ENCODE results near the gene SNRK.

Gene SNRK

DNA sequence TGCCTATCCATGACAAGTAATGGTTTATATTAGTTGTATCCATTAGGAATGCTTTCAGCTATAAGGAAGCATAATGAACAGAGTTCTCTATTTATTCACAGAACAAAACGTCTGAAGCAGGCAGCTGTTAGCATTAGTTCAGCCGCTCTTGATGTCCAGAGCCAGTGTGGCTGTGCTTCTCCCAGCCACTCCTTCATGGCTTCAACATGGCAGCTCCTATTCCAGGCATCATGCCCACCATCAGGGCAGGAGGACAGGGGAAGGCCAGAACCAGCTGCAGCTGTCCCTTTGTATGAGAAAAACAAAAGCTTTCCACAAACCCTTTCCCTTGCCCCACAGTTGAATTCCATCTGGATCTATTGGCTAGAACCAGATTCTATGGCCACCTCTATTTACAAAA lies 12.9 kb upstream of the SNRK start:
- no peak for DNase-seq (ENCODE audit: low read depth)

DNA sequence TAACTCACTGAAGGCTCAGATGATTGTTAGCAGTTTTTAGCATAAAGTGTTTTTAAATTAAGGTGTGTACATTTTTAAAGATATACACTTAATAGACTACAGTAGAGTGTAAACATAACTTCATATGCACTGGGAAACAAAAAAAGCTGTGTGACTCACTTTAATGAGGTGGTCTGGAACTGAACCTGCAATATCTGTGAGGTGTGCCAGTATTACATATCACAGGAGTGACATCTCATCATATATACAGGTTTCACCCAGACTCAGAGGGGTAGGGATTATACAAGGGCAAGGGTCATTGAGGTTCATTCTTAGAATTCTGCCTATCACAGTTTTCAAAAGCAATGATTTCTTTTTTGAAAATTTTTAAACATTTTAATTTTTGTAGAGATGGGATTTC lies 7.3 kb upstream of the SNRK start:
- DNase-seq (ENCODE audit: low read depth), result no peak

DNA sequence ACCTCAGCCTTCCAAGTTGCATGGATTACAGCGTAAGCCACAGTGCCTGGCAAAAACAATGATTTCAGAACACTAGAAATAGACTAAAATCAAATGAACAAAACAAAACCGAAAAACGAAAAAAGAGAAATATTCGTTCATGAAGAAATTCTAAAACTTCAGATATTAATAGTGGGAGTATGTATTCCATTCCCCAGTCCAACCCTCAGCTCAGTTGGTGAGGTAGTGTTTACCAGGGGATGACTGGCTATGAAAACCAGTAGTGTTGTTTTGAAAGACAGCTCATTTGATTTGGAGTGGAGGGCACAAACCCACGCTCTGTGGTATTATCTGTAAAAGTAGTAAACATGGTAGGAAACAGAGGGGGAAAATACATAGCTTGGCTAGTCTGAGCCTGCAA lies 6.8 kb upstream of the SNRK start:
- no peak for DNase-seq (ENCODE audit: low read depth)

DNA sequence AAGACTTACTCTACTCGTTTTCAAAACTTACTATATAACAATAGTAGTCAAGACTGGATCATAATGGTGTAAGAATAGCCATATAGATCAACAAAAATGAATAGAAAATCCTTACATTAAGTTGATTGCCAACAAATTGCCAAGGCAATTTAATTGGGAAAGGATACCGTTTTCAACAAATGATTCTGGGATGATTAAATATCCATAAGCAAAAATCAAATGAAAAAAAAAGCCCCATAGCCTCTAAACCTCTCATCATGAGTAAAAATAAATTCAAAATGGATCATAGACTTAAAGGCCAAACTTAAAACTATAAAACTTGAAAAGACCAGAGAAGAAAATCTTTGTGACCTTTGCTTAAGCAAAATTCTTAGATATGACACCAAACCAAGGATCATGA lies 5.3 kb upstream of the SNRK start:
- no peak for DNase-seq (ENCODE audit: low read depth)

DNA sequence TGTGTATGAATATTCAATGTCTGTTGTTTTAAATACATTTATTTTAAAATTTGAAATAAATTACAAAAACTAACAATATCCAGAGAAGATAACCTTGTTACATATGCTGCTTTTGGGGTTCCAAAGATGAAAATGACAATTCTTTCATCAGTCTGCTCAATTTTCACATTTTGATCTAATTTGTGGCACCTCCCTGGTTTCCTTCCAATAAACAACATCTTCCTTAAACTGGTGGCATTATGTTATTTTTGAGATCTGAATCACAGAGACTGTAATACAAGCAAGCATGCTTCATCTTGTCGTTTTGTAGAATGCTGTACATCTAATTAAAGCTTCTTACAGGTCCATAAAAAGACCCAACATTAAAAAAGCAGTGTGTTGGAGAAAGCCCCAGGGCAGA lies 2.2 kb upstream of the SNRK start:
- DNase-seq (ENCODE audit: low read depth), result no peak

DNA sequence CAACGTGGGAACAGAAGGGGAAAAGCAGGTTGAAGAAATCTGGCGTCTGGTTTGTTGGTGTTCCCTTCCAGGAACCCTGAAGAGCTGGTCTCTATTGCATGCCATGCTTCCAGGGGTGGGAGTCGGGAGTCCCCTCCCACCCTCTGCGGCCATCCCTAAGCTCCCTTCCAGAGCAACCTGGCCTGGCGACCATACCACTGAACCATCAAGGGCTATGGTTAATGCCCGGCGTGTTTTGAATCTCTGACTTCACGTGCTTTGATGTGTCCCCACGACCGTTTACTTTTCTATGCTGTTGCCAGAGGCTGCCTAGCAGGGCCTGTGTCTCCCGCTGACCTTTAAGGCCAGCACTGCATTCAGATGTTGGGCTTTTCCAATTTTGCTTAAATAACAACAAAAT lies 696 bp upstream of the SNRK start:
- no peak for DNase-seq (ENCODE audit: low read depth)

DNA sequence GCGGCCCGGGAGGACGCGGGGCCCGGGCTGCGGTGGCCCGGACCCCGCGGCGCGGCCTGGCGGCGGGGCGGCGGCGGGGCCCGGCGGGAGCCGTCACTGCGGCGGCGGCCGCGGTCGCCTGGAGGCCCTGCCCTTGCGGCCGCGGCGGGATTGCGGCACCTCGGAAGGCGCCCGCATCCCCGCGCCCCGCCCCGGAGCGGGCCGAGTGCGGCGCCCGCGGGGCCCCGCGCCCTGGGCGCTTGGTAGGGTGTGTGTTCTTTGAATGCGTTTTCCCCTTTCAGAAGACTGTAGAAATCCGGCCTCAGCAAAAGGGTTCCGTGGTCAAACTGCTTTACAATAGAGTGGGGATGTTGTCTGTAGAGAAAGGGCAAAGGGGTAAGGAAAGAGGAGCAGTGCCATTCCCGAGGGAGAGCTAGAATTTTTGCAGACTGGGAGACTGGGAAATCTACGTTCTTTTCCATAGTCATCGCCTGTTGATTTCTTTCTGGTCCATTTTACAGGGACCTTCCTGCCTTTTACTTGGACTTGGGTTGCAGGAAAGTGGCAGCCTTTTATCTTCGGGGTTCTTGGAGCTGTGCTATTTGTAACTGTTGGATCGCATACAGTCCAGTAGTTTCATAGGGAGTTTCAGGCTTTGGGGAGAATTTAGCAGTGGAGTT lies 630 bp downstream of the SNRK start:
- no peak for DNase-seq (ENCODE audit: low read depth)

DNA sequence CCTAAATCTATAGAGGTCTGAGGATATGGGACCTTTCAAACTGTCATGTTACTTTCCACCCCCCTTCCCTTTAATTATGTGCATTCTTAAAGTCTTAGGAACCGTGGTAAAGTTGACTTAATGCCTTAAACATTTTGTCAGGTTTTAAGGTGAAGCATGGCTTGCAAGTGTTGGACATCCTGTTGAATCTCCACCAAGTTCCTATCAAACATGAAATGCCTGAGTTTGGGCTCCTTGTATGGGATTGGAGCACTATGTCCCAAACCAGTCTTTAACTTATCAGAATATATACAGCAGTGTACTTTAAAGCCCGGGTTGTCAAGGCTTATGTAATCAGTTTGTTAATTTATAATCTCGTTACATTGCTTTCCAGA lies 1.1 kb downstream of the SNRK start:
- DNase-seq (ENCODE audit: low read depth), result no peak

DNA sequence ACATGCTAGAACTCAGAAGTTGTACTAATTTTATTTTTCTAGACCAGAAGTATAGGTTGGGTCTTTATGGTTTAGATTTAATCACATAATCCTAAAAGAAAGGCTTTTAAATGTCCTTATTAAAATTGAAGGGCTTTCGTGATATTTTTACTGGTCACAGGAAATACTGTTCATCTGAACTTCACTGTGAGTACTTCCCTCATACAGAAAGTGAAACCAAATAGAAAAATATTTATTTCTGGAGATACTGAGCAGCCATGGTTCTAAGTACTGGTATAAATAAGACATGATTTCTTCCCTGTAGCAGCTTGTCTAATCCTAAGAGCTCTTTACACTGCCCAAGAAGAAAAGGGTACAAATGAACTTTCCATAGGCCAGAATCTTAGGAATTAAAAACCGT lies 2.0 kb downstream of the SNRK start:
- DNase-seq (ENCODE audit: low read depth), result no peak

DNA sequence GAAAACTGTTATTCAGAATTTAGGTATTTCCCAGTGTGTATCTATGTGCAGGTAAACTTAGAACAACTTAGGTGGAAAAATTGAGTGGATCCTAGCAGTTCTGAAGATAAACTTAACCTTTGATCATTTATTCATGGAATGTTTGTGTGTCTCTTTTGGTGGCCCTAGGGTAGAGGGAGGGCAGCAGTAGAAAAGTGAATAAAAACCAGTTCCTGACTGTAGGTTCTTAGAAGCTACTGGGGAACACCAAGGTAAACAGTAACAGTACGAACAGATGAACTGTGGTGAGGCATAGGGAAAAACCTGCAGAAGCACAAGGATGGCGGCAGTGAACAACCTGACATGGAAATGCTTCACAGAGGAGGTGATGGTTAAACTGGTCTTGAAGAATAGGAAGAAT lies 2.5 kb downstream of the SNRK start:
- DNase-seq (ENCODE audit: low read depth), result no peak

DNA sequence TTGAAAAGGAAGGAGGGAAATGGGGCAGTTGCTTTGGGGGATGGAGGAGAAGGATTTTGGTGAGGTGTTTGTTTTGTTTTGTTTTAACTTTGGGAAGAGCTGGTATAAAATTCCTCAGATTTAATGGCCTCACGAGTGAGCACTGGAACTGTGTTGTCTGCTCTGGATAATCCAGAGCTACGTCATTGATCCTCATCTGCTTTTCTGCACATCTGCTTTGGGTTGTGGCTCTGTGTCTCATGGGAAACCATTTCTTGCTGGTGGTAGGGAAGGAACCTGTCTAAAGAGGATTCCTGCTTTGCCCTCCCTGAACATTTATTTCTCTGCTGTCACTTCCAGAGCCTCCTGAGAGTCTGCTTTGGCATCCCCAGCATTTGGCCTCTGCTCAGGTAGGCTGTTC lies 3.1 kb downstream of the SNRK start:
- DNase-seq (ENCODE audit: low read depth), result no peak

DNA sequence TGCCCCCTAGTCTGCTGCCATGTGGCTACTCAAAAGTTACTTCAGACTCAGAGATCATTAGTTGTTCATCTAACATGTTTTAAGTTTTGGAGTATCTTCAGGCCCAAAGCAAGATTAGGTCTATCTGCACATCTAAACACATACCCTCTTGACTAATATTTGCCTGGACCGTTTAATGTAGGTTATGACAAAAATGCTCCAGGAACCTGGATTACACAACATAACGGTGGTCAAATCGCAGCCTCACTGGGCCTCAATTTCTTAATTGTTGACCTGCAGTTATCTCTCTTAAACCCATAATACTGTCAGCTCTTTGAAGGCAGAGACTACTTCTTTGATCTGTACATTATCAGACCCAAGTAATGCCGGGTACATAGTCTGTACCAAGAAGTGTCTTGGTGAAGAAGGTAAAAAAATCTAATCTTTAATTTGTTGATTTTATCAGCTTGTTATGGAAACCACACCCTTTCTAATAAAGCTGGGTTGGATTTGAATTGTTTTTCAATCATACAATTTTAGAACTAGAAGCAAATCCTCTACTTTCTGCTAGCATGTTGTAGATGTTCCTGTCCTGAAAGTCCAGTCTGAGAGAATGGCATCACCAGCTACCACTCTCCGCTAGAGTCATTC lies 3.6 kb downstream of the SNRK start:
- no peak for DNase-seq (ENCODE audit: low read depth)

DNA sequence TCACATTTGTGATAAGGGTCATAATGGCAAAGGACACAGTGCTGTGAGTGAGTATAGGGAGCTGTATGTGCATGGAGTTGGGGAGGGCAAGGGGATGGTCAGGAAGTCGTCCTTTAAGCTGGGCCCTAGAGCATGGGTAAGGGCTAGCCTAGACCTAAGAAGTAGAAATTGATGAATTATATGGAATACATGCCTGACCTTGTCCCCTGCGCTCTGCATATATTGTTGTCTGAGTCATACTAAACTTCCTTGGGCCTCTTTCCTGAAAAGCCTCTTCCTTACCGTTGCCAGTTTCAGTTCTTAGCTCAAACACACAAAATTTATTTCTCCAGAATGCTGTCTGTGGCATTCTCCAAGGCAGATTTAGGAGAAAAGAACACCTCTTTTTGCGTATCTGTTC lies 4.6 kb downstream of the SNRK start:
- DNase-seq (ENCODE audit: low read depth), result no peak

DNA sequence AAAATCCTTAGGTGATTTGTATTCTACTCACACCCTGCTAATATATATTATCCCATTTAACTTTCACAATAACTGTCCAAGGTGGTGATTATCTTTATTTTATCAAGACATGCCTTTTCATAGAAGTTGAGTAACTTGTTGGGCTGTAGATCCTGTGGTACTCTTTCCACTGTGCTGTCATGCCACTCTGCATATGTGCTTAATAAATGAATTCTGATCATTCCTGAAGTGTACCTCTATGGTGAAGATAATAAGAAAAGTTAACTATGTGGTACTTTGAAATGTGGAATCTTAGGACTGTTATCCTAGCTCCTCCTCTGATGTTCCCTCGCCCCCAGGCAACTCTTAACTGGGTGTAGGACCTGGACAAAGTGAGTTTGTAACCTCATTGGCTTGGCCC lies 5.2 kb downstream of the SNRK start:
- DNase-seq (ENCODE audit: low read depth), result no peak

DNA sequence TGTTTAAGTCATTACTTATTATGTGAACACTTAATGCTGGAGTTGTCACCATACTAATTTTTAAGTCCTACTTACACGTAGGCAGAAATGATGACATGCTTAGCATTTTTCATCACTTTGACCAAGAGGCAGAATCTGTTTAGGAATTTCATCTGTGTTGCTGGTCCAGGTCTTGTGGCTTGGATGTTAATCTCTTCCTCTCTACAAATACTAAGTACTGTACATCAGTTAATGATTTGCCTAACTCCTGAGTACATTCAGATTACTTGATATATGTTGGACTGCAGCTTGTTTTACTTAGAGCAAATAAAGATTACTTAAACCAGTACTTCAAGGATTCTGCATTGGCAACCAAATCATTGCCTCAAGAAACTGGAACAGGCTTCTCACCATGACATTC lies 8.6 kb downstream of the SNRK start:
- no peak for DNase-seq (ENCODE audit: low read depth)

DNA sequence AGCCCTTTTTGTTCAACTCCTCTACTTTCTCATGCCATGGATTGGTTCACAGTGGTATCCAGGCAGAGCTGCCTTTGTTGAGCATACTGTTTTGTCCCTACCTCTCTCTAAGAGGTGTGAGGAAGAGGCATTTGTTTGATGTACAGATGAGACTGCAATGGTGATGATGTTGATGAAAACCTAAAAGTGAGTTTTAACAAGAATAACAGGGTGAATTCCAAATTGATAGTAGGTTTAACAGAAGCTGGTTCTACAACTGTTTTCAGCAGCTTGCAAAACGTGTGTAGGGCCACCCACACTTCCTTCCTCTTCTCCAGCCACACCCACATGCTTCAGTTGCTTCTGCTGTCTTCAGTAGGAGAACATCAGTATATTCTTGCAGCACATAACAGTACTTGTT lies 10.2 kb downstream of the SNRK start:
- DNase-seq (ENCODE audit: low read depth), result peak; percentile 47

DNA sequence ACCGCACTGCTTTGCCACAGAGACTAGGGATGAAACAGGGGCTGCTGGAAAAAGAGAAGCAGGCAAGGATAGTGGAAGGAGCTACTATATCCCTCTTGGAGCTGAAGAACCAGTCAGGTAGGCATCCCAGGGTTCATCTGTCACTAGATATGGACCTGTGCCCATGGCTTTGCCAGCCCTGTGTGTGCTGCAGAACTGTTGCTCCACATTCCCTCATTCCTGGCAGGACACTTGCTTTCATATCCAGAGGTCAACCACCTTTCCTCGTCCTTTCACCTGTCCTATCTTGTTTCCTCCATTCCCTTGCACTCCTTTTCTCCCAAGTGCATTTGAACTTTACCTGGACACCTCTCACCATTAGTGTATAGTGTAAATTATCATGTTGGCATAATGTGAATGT lies 12.0 kb downstream of the SNRK start:
- DNase-seq (ENCODE audit: low read depth), result no peak

DNA sequence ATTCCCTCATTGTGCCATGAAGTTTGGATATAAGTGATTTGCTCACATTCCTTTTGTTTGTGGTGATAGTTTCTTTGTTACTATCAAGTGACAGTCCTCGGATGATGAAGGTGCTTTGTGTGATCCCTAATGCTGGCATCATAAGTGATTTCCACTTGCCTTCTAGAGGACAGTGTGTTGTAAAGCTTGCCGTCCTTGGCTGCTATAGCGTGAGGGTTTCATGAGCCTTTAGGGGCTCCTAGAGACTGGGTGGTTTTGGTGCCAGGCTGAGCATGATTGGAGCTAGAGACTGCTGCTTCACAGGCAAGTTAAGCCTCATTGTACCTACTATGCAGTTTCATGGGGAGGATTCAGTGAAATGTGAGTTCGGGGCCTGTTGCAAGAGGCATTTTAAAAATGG lies 12.4 kb downstream of the SNRK start:
- no peak for DNase-seq (ENCODE audit: low read depth)

DNA sequence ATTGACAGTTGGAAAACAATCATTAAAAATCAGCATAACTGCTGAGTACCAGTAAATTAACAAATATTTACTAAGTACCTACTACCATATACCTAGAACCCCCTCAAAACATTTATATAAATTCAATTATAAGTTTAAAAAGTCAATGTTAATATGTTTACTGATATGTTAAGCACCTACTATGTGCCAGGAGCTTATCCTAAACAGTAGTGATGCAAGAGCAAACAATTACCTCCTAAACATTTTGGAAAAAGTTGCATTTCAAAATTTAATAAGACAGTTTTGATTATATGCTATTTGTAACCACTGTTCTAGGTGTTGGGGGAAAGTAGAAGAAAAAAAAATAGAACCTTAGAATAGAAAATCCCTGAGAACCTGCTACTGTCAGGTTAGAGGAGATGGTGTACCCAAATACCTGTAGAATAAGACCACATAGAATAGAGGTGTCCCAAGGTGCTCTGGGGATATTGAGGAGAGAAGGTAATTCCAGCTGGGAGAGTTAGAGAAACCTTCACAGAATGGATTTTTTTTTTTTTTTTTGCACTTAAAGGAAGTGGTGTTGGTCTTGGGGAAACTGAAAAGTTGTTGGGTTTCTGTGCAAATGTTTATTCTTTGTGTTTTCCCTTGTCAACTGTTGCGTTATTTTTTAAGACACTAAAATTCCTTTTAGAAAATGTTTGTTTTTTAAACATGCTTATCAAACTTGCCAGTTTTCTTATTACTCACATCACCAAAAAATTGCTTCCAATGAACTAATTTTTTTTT lies 16.0 kb downstream of the SNRK start:
- DNase-seq (ENCODE audit: low read depth), result no peak

DNA sequence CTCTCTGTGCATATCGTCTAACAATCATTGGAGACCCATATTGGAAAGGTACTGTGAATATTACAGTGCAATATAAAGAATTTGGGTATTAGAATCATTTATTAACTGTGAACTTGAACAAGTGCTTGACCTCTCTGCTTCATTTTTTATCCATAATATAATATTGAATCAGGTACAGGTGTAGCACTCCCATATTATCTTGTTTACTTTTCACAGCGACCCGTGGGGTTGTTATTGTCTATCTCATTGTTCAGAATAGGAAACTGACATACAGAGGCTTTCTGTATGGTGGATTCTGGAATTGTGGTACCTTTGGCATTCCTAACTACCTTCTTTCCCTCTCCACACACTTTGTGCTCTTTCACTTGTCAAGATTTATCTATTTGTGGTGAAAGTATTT lies 17.8 kb downstream of the SNRK start:
- DNase-seq (ENCODE audit: low read depth), result no peak

DNA sequence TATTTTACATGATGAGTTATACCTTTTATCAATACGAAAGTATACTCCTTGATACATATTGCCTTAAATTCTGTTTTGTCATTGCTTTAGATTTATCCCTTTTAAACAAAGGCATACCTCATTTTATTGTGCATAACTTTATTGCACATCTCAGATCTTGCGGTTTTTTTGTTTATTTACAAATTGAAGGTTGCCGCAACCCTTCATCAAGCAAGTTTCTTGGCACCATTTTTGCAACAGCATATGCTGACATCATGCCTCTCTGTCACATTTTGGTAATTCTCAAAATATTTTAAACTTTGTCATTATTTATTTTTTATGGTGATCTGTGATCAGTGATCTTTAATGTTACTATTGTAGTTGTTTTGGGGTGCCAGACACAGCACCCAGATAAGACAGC lies 20.9 kb downstream of the SNRK start:
- no peak for DNase-seq (ENCODE audit: low read depth)

DNA sequence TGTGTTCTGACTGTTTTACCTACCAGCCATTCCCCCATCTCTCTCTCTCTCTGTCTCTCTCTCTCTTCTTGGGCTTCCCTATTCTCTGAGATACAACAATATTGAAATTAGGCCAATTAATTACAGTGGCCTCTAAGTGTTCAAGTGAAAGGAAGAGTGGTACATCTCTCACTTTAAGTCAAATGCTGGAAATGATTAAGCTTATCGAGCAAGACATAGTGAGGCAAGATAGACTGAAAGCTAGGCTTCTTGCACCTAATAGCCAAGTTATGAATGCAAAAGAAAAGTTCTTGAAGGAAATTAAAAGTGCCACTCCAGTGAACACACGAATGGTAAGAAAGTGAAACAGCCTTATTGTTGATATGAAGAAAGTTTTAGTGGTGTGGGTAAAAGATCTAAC lies 21.3 kb downstream of the SNRK start:
- no peak for DNase-seq (ENCODE audit: low read depth)

DNA sequence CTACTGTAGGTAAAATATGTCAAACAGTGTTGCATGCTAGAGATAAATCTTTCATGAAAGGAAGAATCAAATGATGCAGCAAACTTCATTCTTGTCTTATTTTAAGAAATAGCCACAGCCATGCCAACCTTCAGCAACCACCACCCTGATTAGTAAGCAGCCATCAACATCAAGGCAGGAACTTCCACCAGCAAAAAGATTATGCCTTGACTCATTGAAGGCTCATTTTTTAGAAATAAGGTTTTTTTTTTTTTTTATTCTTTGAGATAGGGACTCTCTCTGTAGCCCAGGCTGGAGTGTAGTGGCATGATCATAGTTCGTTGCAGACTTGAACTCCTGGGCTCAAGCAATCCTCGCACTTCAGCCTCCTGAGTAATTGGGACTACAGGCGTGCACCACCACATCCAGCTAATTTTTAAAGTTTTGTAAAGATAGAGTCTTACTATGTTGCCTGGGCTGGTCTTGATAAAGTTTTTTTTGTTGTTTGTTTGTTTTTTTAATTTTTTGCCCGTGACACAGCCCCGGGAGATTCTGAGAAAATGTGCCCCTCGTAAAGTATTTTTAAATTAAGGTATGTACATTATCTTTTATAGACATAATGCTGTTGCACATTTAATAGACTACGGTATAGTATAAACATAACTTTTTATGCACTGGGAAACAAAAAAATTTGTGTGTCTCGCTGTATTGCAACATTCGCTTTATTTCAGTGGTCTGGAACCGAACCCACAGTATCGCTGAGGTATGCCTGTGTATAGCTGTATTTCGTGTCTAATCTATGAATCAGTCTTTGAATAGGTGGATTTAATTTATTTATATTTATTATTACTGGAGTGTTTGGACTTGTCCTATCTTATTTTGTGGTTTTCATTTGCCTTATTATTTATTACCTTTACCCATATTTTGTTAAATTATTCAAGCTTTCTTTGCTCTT lies 23.3 kb downstream of the SNRK start:
- no peak for DNase-seq (ENCODE audit: low read depth)
